OCI-LY3 (cell line): ENCODE data around the gene FAM107B.

Source experiments
- EZH2phosphoT487 ChIP-seq: fragments of 200-600 bp; shearing (Covaris generic); IDR thresholded peaks from 2 replicates; pipeline ENCODE4 v1.6.1; 2018; ENCODE audit warnings: antibody characterized with exemption, mixed run types, low read depth
- TF ChIP-seq, protein P1 (sequence below): fragments of 200-600, 300-600 bp; sonication (generic); IDR thresholded peaks from 2 replicates; pipeline ENCODE4 v1.5.1; 2014; ENCODE audit warnings: antibody characterized with exemption, low read length, low read depth

DNA sequence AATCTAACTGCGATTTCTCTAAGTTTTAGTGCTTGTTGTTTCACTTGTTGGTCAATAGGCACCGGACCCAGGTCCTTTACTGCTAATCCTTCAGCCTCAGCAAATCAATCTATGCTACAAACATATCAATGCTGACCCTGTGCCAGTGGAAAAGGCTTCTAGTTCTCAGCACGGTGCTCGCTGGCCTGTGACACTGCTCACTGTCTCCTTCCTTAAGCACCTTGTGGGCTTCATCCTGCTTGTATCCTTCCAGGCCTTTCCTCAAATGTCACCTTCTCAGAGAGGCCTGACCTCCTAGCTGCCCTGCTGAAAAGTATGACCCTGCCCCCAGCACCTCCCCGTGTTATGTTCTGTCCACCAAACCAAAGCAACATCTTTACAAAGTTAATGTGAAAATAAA, 242.7 kb downstream of the FAM107B start:
- TF ChIP-seq, protein P1, sequence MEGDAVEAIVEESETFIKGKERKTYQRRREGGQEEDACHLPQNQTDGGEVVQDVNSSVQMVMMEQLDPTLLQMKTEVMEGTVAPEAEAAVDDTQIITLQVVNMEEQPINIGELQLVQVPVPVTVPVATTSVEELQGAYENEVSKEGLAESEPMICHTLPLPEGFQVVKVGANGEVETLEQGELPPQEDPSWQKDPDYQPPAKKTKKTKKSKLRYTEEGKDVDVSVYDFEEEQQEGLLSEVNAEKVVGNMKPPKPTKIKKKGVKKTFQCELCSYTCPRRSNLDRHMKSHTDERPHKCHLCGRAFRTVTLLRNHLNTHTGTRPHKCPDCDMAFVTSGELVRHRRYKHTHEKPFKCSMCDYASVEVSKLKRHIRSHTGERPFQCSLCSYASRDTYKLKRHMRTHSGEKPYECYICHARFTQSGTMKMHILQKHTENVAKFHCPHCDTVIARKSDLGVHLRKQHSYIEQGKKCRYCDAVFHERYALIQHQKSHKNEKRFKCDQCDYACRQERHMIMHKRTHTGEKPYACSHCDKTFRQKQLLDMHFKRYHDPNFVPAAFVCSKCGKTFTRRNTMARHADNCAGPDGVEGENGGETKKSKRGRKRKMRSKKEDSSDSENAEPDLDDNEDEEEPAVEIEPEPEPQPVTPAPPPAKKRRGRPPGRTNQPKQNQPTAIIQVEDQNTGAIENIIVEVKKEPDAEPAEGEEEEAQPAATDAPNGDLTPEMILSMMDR: no peak
- no peak for TF ChIP-seq EZH2phosphoT487
